Skeletal muscle satellite cell (primary cell): Measurements from ENCODE around the gene RBM42.
A peak's percentile ranks its signal among the peaks of the same experiment; 100 is the strongest.

Source experiments
- H3K27me3 ChIP-seq: 2 replicates; pipeline ENCODE4 v1.7.0; 2013; ENCODE audit warnings: low read length; ENCODE audit not compliant: control insufficient read depth, insufficient read depth
- H3K36me3 ChIP-seq: 2 replicates; pipeline ENCODE4 v1.7.0; 2013; ENCODE audit warnings: mild to moderate bottlenecking, control low read depth, low read length; ENCODE audit not compliant: insufficient read depth
- H3K4me1 ChIP-seq: 2 replicates; pipeline ENCODE4 v1.7.0; 2013; ENCODE audit warnings: low read length; ENCODE audit not compliant: control insufficient read depth, insufficient read depth
- H3K4me2 ChIP-seq: 2 replicates; pipeline ENCODE4 v1.7.0; 2013; ENCODE audit warnings: mild to moderate bottlenecking, low read length
- H3K4me3 ChIP-seq: 2 replicates; pipeline ENCODE4 v1.7.0; 2013; ENCODE audit warnings: low read length
- H3K9ac ChIP-seq: 2 replicates; pipeline ENCODE4 v1.7.0; 2013; ENCODE audit warnings: mild to moderate bottlenecking, low read depth, low read length, moderate library complexity
- H3K9me3 ChIP-seq: replicated peaks from 2 replicates; pipeline ENCODE4 v1.7.0; 2013; ENCODE audit warnings: mild to moderate bottlenecking, control low read depth, low read length

RBM42 gene

GRCh38 chr19:35623327-35624010 is 5.4 kb upstream of the RBM42 start:
- Histone ChIP-seq H3K4me3 (no peak overlapping the region), H3K9me3 (no peaks in the 10 kb centered on the region), H3K4me1 (no peaks in the 10 kb centered on the region), H3K27me3 (no peaks in the 10 kb centered on the region), H3K4me2 (no peak overlapping the region), H3K36me3 (no peaks in the 10 kb centered on the region), H3K9ac (no peak overlapping the region)

GRCh38 chr19:35628264-35628564 is 622 bp upstream of the RBM42 start:
- Histone ChIP-seq H3K36me3 (peaks cover 30% of the 10 kb centered on the region), H3K4me1 (peaks cover 3% of the 10 kb centered on the region), H3K27me3 (no peaks in the 10 kb centered on the region), H3K9me3 (no peaks in the 10 kb centered on the region), H3K4me2 (peak overlapping the region; percentile 89), H3K9ac (peak overlapping the region; percentile 98), H3K4me3 (peak overlapping the region; percentile 79)

GRCh38 chr19:35629332-35629633 is 447 bp downstream of the RBM42 start:
- H3K9ac ChIP-seq: peak overlapping the region; percentile 98
- peaks cover 3% of the 10 kb centered on the region for H3K4me1 ChIP-seq

GRCh38 chr19:35633727-35634440 is 5.0 kb downstream of the RBM42 start:
- Histone ChIP-seq H3K36me3 (peaks cover 72% of the 10 kb centered on the region), H3K4me3 (no peak overlapping the region), H3K9ac (no peak overlapping the region), H3K27me3 (no peaks in the 10 kb centered on the region), H3K9me3 (no peaks in the 10 kb centered on the region), H3K4me1 (peaks cover 3% of the 10 kb centered on the region), H3K4me2 (no peak overlapping the region)

More at GRCh38 chr19:35629332-35629633, 447 bp downstream of the RBM42 start:
- Histone ChIP-seq H3K4me2 (peak overlapping the region; percentile 93), H3K9me3 (no peaks in the 10 kb centered on the region), H3K27me3 (no peaks in the 10 kb centered on the region), H3K4me3 (peak overlapping the region; percentile 79), H3K36me3 (peaks cover 40% of the 10 kb centered on the region)

DNA sequence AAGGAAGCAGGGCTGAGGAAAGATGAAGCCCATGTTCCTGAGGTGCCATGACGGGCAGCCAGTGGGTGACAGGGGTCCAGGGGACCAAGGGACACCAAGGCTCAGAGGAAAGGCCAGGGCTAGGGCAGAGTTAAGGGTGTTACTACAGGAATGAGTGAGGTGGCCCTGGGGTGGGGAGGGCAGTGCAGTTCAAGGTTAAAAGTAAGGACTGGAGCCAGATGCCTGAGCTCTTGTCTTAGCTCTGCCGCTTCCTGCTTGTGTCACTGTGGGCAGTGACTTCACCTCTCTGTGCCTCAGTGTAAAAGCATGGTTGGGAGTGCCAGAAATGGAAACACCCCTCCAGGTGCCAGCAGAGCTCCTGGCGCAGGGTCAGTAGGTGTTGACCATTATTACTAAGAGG is 7.8 kb downstream of the RBM42 start:
- peaks cover 58% of the 10 kb centered on the region for H3K36me3 ChIP-seq

GRCh38 chr19:35637165-35637564 is 8.3 kb downstream of the RBM42 start:
- Histone ChIP-seq H3K9ac (no peak overlapping the region), H3K36me3 (peaks cover 53% of the 10 kb centered on the region)

More for the DNA sequence above, 7.8 kb downstream of the RBM42 start:
- Histone ChIP-seq H3K9me3 (no peaks in the 10 kb centered on the region), H3K9ac (no peak overlapping the region), H3K4me1 (peaks cover 3% of the 10 kb centered on the region), H3K27me3 (no peaks in the 10 kb centered on the region), H3K4me2 (no peak overlapping the region), H3K4me3 (no peak overlapping the region)

GRCh38 chr19:35639321-35639639 is 10.4 kb downstream of the RBM42 start:
- no peak overlapping the region for H3K4me2 ChIP-seq
- no peak overlapping the region for H3K4me3 ChIP-seq
- peaks cover 32% of the 10 kb centered on the region for H3K36me3 ChIP-seq
- no peak overlapping the region for H3K9ac ChIP-seq
- no peaks in the 10 kb centered on the region for H3K9me3 ChIP-seq
- H3K4me1 ChIP-seq: peaks cover 13% of the 10 kb centered on the region
- no peaks in the 10 kb centered on the region for H3K27me3 ChIP-seq

More at GRCh38 chr19:35637165-35637564, 8.3 kb downstream of the RBM42 start:
- Histone ChIP-seq H3K4me3 (no peak overlapping the region), H3K27me3 (no peaks in the 10 kb centered on the region), H3K4me2 (no peak overlapping the region), H3K4me1 (peaks cover 3% of the 10 kb centered on the region), H3K9me3 (no peaks in the 10 kb centered on the region)

- no peaks in the 10 kb centered on the region for H3K9me3 ChIP-seq
- H3K4me3 ChIP-seq: no peak overlapping the region
- no peak overlapping the region for H3K9ac ChIP-seq
- H3K4me1 ChIP-seq: peaks cover 15% of the 10 kb centered on the region
- peaks cover 31% of the 10 kb centered on the region for H3K36me3 ChIP-seq
- H3K27me3 ChIP-seq: no peaks in the 10 kb centered on the region
- H3K4me2 ChIP-seq: no peak overlapping the region
Observed at GRCh38 chr19:35639863-35640262, 11.0 kb downstream of the RBM42 start.

GRCh38 chr19:35641515-35642151 is 12.8 kb downstream of the RBM42 start, which contains the start of gene ETV2:
Gene ETV2 (plus strand): TSS chr19:35641745. CDS start chr19:35642461, 716 bp downstream.
- peaks cover 19% of the 10 kb centered on the region for H3K4me1 ChIP-seq
- no peak within 1 kb of the TSS for H3K4me3 ChIP-seq

GRCh38 chr19:35642312-35642711 is 13.5 kb downstream of the RBM42 start:
- H3K36me3 ChIP-seq: peaks cover 11% of the 10 kb centered on the region
- peaks cover 19% of the 10 kb centered on the region for H3K4me1 ChIP-seq
- H3K4me3 ChIP-seq: no peak overlapping the region
- no peaks in the 10 kb centered on the region for H3K27me3 ChIP-seq
- no peaks in the 10 kb centered on the region for H3K9me3 ChIP-seq
- H3K4me2 ChIP-seq: no peak overlapping the region
- no peak overlapping the region for H3K9ac ChIP-seq

More at GRCh38 chr19:35641515-35642151, 12.8 kb downstream of the RBM42 start, which contains the start of gene ETV2:
- Histone ChIP-seq H3K9me3 (no peaks in the 10 kb centered on the region), H3K36me3 (peaks cover 17% of the 10 kb centered on the region), H3K9ac (no peak within 1 kb of the TSS), H3K27me3 (no peaks in the 10 kb centered on the region), H3K4me2 (no peak within 1 kb of the TSS)

DNA sequence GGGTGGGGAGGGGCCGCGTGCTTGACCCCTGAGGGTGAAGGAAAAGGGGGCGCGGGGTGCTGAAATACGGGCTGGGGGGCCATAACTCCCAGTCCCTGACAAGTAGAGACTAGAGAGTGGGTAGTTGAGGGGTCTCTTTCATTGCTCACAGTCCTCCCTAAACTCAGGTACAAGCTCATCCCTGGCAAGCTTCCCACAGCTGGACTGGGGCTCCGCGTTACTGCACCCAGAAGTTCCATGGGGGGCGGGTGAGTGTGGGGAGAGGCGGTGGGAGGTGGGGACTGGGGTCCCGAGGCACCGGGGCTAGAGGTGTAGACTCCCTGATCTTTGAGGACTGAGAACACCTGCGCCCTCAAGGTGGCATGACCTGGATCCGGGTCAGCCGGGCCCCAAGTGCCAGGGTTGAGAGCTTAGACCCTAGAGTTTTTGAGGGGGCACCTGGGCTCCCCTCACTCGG is 14.0 kb downstream of the RBM42 start:
- Histone ChIP-seq H3K9me3 (no peaks in the 10 kb centered on the region), H3K9ac (peak overlapping the region; percentile 61), H3K4me3 (peak overlapping the region; percentile 73), H3K27me3 (no peaks in the 10 kb centered on the region), H3K36me3 (peaks cover 6% of the 10 kb centered on the region), H3K4me2 (peak overlapping the region; percentile 89), H3K4me1 (peaks cover 19% of the 10 kb centered on the region)
